Activated T-cell treated with anti-CD3 and anti-CD28 coated beads for 48 hours (primary cell): ENCODE measurements around the gene SNX5.

Source experiments
- DNase-seq: peaks from one replicate; pipeline ENCODE4 v3.0.0-alpha.2; 2020; ENCODE audit warnings: low read depth

The SNX5 gene

DNA sequence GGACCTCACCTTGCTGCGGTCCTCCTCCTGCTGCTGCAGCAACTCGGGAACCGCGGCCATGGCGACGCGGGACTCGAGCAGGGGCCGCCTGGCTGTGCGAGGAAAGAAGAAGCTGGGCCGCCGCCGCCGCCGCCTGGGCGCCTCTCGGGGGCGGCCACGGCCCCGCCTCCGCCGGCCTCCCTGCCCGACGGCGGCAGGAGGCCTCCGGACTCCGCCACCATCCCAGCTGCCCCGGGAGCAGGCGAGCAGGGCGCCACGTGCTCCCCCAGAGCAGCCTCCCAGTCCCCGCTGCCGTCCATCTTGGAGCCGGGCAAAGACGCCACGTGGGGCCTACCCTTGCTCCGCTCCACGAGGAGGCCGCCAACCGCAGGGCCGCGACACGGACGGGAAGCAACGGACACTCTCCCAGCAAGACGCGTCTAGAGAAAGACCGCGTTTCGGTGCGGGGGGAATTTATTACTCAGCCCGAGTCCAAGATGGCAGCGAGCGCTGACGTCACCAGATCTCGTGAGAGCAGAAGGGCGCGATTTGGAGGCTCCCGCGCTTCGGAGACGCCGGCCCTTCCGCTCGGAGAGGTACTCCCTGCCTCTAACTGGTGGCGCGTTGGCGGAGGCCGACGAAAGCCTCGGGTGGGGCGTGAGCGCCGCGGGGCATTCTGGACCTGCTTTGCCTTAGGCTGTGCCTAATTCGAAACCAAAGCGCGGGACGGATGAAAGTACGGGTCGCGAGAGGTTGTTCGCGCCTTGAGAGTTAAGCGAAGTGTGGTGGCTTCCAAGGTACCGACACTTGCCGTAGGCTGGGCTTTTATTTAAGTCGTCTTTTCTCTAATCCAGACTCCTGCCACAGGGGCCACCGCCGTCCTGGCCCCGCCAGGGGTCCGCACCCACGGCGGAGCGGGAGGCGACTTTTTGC is at the start of gene SNX5, which contains the start of gene MGME1:
SNX5 (minus strand) TSS at position 429 of the 912 bp plus-strand sequence; CDS start at position 60, 369 bp downstream.
MGME1 (plus strand) TSS at position 653 of the 912 bp plus-strand sequence. CDS start 842 bp downstream, outside the sequence.
- peak; percentile 99 for DNase-seq

- DNase-seq, result no peak
Measured at GRCh38 chr20:18018100-18018499, 49.5 kb upstream of the SNX5 start.

- DNase-seq, result no peak
Measured at GRCh38 chr20:18016772-18017171, 48.2 kb upstream of the SNX5 start.

DNA sequence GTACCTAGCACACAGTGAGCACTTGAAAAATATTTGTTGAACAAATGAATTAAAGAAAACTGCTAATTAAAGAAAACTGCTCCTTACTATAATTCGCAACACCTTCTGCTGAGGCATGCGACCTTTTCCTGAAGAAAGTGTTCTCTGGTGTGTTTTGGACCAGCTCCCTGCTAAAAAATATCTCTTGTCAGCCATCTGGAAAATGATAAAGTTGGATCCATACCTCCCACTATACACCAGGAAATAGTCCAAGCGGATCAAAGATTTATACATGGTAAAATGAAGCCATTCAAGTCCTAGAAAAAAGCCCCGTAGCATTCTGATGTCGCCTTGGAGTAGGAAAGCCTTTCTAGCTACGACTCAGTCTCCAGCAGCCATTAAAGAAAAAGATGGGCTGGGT is 45.8 kb upstream of the SNX5 start:
- no peak for DNase-seq

- no peak for DNase-seq
Measured at GRCh38 chr20:18012901-18013300, 44.3 kb upstream of the SNX5 start.

GRCh38 chr20:18011951-18012645 is 43.5 kb upstream of the SNX5 start:
- DNase-seq, result no peak

DNA sequence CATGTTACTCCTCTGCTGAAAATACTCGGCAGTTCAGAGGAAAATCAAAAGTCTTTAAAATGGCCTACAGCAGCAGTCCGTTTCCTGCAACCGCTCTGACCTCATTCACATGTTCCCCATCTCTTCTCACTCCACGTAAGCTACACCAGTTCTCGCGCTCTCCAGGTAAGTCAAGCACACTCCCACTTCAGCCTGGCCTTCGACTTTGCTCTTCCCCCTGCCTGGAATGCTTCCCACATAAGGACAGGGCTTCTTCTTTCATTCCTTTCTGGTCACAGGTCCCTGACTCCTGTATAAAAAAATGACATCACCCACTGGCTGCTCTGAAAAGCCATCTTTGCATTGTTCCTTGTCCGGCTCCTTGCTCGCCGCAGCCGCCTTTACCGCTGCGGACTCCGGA is 42.9 kb upstream of the SNX5 start:
- DNase-seq, result no peak

DNA sequence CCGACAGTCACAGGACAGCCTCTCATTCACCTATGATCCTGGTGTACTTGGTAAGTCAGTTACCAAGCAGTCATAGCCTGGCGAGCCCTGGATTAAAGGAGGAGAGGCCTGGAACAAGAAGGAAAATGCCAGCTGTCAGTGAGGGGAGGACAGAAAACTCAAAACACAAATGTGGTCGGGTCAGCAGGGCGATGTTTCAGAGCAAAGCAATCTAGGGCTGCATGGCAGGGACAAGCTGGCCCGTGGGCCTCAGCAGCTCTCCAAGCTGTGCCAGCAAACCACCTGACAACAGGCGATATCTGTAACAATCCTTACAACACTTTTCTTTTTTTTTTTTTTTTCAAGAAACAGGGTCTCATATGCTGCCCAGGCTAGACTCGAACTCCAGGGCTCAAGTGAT is 40.5 kb upstream of the SNX5 start:
- DNase-seq, result no peak

DNA sequence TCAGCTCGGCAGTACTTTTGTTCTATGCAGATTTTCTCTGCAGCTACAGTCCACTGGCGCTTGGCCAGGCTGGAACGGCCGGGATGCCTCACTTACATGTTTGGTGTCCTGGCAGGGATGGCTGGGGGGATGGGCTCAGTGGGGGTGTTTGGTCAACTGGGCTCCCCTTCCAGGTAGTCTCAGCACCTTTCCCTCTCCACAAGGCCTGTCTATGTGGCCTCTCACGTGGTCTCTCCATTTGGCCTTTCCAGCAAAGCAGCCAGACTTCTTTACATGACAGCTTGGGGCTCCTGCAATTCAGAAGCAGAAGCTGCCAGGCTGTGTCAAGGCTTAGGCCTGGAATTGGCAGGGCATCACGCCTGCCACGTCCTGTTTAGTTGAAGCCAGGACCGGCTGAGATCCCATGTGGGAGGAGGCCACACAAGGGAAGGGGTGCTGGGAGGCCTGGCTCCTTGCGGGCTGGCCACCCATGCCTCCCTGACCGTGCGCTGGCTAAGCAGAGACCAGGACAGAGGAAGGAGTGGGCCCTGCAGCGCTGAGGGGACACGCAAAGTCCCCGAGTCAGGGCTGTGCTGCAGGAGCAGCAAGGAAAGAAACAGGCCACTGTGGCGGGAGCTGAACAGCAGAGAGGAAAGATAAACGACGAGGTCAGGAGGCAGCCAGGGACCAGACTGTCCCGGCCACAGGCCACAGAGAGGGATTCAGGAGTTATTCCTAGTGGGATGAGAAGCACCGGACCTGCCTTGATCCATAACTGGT is 39.1 kb upstream of the SNX5 start:
- no peak for DNase-seq

DNA sequence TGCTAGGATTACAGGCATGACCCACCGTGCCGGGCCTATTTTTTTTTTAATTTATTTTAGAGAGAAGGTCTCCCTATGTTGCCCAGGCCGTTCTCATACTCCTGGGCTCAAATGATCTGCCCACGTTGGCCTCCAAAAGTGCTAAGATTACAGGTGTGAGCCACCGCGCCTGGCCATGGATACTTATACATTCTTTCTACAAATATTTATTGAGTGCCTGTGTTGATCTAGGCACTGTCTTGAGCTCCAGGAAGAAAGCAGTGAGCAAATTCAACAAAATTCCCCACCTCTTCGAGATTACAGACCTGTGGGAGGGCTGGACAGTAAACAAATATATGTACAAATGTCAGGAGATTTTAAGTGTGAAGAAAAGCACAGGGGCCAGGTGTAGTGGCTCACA is 38.1 kb upstream of the SNX5 start:
- no peak for DNase-seq

DNA sequence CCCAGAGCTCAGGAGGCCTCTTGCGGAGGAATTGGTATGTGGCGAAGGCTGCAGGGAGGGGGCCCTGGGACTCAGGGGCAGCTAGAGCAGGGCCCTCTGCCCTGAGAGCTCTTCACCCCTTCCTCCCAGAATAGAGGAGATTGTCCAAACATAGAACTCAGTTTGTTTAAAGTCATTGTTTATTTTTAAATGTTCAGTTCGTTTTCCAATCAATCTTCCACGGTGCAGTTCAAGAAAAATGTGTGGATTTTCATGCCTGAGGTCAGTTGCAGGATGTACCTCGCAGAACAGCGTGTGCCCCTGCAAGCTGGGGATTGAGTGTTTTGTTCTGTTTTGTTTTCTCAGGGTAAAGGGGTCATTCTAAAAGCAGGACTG is 37.4 kb upstream of the SNX5 start:
- no peak for DNase-seq

DNA sequence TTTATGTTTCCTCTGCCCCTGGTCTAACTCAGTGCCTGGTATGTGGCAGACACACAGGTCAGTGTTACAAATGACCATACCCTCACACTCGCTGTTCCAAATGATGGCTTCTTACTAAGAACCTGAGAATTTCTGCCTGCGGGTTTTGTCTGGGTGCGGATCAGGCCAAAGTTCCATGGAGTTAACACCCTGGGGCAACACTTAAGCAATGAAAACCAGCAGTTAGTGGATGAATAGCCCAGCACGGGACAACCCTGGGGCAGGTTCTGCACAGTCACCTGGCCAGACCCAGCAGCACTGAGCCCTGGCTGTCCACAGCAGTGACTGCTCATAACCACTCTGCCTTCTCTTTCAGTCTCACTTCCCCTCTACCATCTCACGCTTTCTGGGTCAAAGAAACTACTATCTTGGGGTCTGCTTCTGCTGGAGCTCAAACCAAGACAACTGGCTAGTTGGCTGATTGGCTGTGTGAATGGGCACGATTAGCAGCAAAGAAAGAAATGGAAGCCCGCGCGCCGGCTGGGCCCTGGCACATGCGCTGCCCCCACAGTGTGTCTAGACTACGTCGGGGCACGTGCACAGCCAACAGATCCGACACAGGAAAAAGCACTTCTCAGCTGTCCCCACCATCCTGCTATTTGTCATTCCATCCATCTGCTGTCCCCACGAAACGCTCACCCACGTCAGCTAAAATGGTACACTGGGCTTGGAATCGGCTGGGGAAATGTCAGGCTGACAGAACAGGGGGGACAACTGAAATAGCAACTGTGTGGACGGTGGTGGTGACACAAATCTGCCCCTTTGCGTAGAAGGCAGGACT is 36.8 kb upstream of the SNX5 start:
- no peak for DNase-seq

DNA sequence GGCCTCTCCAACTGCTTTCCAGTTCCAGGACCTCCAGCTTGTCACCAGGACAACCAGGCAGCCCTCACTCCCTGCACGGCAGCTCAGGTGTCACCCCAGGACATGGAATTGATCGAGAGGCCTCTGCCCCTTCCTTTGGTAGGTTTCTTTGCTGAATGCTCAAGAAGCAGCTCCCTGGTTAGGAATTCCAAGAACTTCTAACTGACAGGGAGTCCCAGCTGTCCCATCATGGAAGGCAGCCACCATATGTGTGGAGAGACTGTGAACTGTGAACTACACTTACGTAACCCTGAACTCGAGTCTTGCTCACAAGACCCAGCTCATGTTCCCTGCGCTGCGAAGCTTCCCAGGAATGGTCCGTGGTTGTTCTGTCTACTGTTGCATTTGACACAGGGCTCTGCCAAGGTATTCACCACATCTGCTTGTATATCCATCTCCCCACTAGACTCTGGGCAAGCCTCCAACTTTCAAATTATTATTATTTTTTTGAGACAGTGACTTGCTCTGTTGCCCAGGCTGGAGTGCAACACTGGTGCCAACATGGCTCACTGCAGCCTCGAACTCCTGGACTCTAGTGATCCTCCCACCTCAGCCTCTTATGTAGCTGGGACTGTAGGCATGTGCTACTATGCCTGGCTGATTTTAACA is 35.9 kb upstream of the SNX5 start:
- no peak for DNase-seq

- DNase-seq, result no peak
Measured at GRCh38 chr20:18003897-18004296, 35.3 kb upstream of the SNX5 start.

GRCh38 chr20:18001131-18001921 is 32.7 kb upstream of the SNX5 start:
- no peak for DNase-seq

DNA sequence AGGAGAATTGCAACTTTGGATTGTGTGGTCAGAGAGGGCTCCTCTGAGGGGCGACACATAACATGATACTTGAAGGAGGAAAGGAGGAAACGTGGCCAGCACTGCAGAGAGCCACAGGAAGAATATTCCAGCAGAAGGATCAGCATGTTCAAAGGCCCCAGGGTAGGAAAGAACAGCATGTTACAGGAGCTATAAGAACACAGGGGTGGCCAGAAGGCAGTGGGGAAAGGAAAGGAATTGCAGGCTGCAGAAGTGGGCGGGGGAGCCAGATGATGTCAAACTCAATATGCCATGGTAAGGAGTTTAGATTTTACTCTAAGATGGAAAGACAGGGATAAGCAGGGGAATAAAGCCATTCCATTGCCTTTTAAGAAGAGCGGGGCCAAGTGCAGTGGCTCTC is 31.0 kb upstream of the SNX5 start:
- no peak for DNase-seq

GRCh38 chr20:17998446-17998845 is 29.9 kb upstream of the SNX5 start:
- DNase-seq, result no peak

DNA sequence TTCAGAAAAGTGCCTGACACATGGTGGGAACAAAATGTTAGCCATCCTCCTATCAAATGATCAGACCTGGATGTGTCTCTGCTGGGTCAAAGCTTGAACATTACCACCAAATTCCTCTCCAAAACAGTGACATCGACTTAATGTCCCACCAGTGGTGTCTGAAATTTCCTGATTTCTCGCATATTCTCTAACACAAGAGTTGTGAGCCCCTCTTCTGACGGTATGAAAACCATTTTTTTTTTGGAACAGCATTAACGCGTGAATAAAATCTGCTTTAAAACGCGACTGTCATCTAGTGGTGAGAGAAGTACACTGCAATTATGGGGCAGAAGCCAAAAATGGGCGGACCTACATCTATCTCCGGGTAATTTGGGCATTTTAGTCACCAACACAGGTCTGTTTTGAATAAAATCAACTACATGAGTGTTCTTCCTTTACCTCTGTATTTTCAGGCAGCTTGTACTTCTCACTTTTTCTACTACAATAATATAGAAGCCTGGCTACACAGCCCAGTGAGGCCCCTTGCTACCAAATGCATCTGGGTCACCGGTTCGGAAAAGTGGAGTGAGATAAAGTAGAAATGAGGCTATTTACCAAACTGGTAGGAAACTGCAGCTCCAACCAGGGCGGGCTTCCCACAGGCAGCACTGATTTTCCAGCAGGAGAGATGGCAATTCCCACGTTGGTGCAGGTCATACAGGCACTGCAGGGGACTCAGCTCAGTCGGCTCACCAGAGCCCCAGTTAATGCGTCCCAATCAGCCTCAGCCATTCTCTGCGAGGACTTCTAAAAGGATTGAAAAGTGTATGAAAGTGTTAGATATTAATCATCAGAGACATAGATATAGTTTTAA is 27.6 kb upstream of the SNX5 start:
- peak; percentile 6 for DNase-seq

- no peak for DNase-seq
Measured at GRCh38 chr20:17993546-17993945, 25.0 kb upstream of the SNX5 start.
